Measurements from ENCODE around the gene SLAMF9. TPM values are rescaled to one million over a fixed set of nuclear protein-coding genes. Genes with fewer than 3 reads are reported as not detected.

The SLAMF9 gene
- polyA plus RNA-seq, 6 donors from 2014 or later: not detected

- Mint-ChIP-seq H3K4me1 (peaks cover 57 to 73% (median 59%) of the 10 kb centered on the region in 3 donors), H3K4me3 (peak within 1 kb of the TSS; percentile 92 to 99 (median 96)), H3K36me3 (peaks cover 9 to 31% of the 10 kb centered on the region in 2 donors), H3K9me3 (peaks cover 0 to 3% (median 2%) of the 10 kb centered on the region in 7 donors), H3K27me3 (peaks cover 0 to 22% (median 8%) of the 10 kb centered on the region in 3 donors), H3K27ac (peak within 1 kb of the TSS; percentile 99 to 100 (median 100))
- ATAC-seq (ENCODE audit: low read depth in 2 of 2): peak; percentile 44 to 52
- DNase-seq: peak; percentile 92
These were observed 29.0 kb downstream of the SLAMF9 start, which contains the start of gene TAGLN2 for GRCh38 chr1:159924791-159925718. TAGLN2 (minus strand) TSS chr1:159925507; CDS start chr1:159920509, 4,998 bp downstream.

GRCh38 chr1:159924025-159924790 is 29.8 kb downstream of the SLAMF9 start:
- Mint-ChIP-seq H3K4me1 (peaks cover 63 to 79% (median 67%) of the 10 kb centered on the region in 3 donors), H3K36me3 (peaks cover 9 to 29% of the 10 kb centered on the region in 2 donors), H3K27me3 (peaks cover 0 to 18% (median 5%) of the 10 kb centered on the region in 3 donors), H3K4me3 (peak overlapping the region; percentile 92 to 99 (median 96)), H3K9me3 (peaks cover 0 to 3% (median 2%) of the 10 kb centered on the region in 7 donors), H3K27ac (peak overlapping the region; percentile 99 to 100 (median 100))
- peak; percentile 68 for DNase-seq
- peak; percentile 17 to 25 for ATAC-seq (ENCODE audit: low read depth in 2 of 2)

- Mint-ChIP-seq H3K27ac (peak overlapping the region; percentile 99 to 100 (median 100)), H3K36me3 (peaks cover 10 to 27% of the 10 kb centered on the region in 2 donors), H3K4me1 (peaks cover 59 to 75% (median 67%) of the 10 kb centered on the region in 3 donors), H3K9me3 (peaks cover 0 to 3% (median 2%) of the 10 kb centered on the region in 7 donors), H3K27me3 (peaks cover 0 to 12% (median 0%) of the 10 kb centered on the region in 3 donors), H3K4me3 (peak overlapping the region; percentile 92 to 99 (median 96))
- peak; percentile 56 to 58 for ATAC-seq (ENCODE audit: low read depth in 2 of 2)
- peak; percentile 97 for DNase-seq
These were observed 30.6 kb downstream of the SLAMF9 start for GRCh38 chr1:159923203-159924024.

- Mint-ChIP-seq H3K27me3 (peaks cover 0 to 12% (median 0%) of the 10 kb centered on the region in 3 donors), H3K4me3 (peak overlapping the region; percentile 92 to 99 (median 96)), H3K4me1 (peaks cover 67 to 82% (median 74%) of the 10 kb centered on the region in 3 donors), H3K27ac (peak overlapping the region; percentile 99 to 100 (median 100)), H3K36me3 (peaks cover 18 to 35% of the 10 kb centered on the region in 2 donors), H3K9me3 (peaks cover 0 to 3% (median 2%) of the 10 kb centered on the region in 7 donors)
- ATAC-seq (ENCODE audit: low read depth in 2 of 2) (no peak), DNase-seq (no peak)
These were observed 31.4 kb downstream of the SLAMF9 start for GRCh38 chr1:159922511-159923202.

GRCh38 chr1:159921700-159922504 is 32.1 kb downstream of the SLAMF9 start:
- peak in 1 of 2 donors; percentile 4 for ATAC-seq (ENCODE audit: low read depth in 2 of 2)

GRCh38 chr1:159921251-159921650 is 32.8 kb downstream of the SLAMF9 start:
- H3K36me3 Mint-ChIP-seq: peaks cover 22 to 38% of the 10 kb centered on the region in 2 donors
- peak overlapping the region; percentile 92 to 99 (median 96) for H3K4me3 Mint-ChIP-seq
- peaks cover 0 to 3% (median 2%) of the 10 kb centered on the region in 7 donors for H3K9me3 Mint-ChIP-seq
- DNase-seq (peak; percentile 80), ATAC-seq (ENCODE audit: low read depth in 2 of 2) (peak; percentile 23 to 29)
- peaks cover 66 to 83% (median 73%) of the 10 kb centered on the region in 3 donors for H3K4me1 Mint-ChIP-seq
- peak overlapping the region; percentile 99 to 100 (median 100) for H3K27ac Mint-ChIP-seq
- H3K27me3 Mint-ChIP-seq: peaks cover 0 to 6% (median 0%) of the 10 kb centered on the region in 3 donors

More at GRCh38 chr1:159921700-159922504, 32.1 kb downstream of the SLAMF9 start:
- peak; percentile 51 for DNase-seq
- Mint-ChIP-seq H3K4me1 (peaks cover 71 to 84% (median 74%) of the 10 kb centered on the region in 3 donors), H3K4me3 (peak overlapping the region; percentile 92 to 99 (median 96)), H3K36me3 (peaks cover 22 to 38% of the 10 kb centered on the region in 2 donors), H3K27ac (peak overlapping the region; percentile 99 to 100 (median 100)), H3K9me3 (peaks cover 0 to 3% (median 2%) of the 10 kb centered on the region in 7 donors), H3K27me3 (peaks cover 0 to 6% (median 0%) of the 10 kb centered on the region in 3 donors)

- Mint-ChIP-seq H3K27ac (peak overlapping the region; percentile 99 to 100 (median 100)), H3K4me3 (peak overlapping the region in 7 of 8 donors; percentile 42 to 99 (median 93)), H3K36me3 (peaks cover 22 to 38% of the 10 kb centered on the region in 2 donors), H3K4me1 (peaks cover 68 to 81% (median 73%) of the 10 kb centered on the region in 3 donors), H3K9me3 (peaks cover 0 to 3% (median 2%) of the 10 kb centered on the region in 7 donors), H3K27me3 (peaks cover 0 to 6% (median 0%) of the 10 kb centered on the region in 3 donors)
- no peak for ATAC-seq (ENCODE audit: low read depth in 2 of 2)
- no peak for DNase-seq
These were observed 33.4 kb downstream of the SLAMF9 start for GRCh38 chr1:159920651-159921050.

- Mint-ChIP-seq H3K4me1 (peaks cover 63 to 77% (median 72%) of the 10 kb centered on the region in 3 donors), H3K36me3 (peaks cover 22 to 33% of the 10 kb centered on the region in 2 donors), H3K4me3 (peak overlapping the region in 4 of 8 donors; percentile 25 to 96 (median 78)), H3K9me3 (peaks cover 0 to 3% (median 2%) of the 10 kb centered on the region in 7 donors), H3K27ac (peak overlapping the region; percentile 99 to 100 (median 100)), H3K27me3 (peaks cover 0 to 6% (median 0%) of the 10 kb centered on the region in 3 donors)
- DNase-seq (no peak), ATAC-seq (ENCODE audit: low read depth in 2 of 2) (no peak)
These were observed 33.8 kb downstream of the SLAMF9 start for GRCh38 chr1:159920202-159920601.

- peaks cover 0 to 3% (median 2%) of the 10 kb centered on the region in 7 donors for H3K9me3 Mint-ChIP-seq
- ATAC-seq (ENCODE audit: low read depth in 2 of 2): no peak
- H3K27ac Mint-ChIP-seq: peak overlapping the region; percentile 89 to 100 (median 100)
- no peak for DNase-seq
- peaks cover 0 to 6% (median 0%) of the 10 kb centered on the region in 3 donors for H3K27me3 Mint-ChIP-seq
- peaks cover 66 to 77% (median 74%) of the 10 kb centered on the region in 3 donors for H3K4me1 Mint-ChIP-seq
- peaks cover 21 to 30% of the 10 kb centered on the region in 2 donors for H3K36me3 Mint-ChIP-seq
- H3K4me3 Mint-ChIP-seq: peak overlapping the region in 3 of 8 donors; percentile 9 to 69 (median 17)
These were observed 34.7 kb downstream of the SLAMF9 start for GRCh38 chr1:159919236-159919865.

- DNase-seq (no peak), ATAC-seq (ENCODE audit: low read depth in 2 of 2) (no peak)
- Mint-ChIP-seq H3K27ac (peak overlapping the region; percentile 48 to 100 (median 94)), H3K9me3 (no peaks in the 10 kb centered on the region), H3K27me3 (peaks cover 0 to 1% (median 0%) of the 10 kb centered on the region in 3 donors), H3K36me3 (peaks cover 13 to 24% of the 10 kb centered on the region in 2 donors), H3K4me3 (peak overlapping the region in 2 of 8 donors; percentile 1 to 72), H3K4me1 (peaks cover 66 to 81% (median 74%) of the 10 kb centered on the region in 3 donors)
These were observed 35.5 kb downstream of the SLAMF9 start for GRCh38 chr1:159918352-159919200.
